ENCODE results near the gene R3HDML.

DNA sequence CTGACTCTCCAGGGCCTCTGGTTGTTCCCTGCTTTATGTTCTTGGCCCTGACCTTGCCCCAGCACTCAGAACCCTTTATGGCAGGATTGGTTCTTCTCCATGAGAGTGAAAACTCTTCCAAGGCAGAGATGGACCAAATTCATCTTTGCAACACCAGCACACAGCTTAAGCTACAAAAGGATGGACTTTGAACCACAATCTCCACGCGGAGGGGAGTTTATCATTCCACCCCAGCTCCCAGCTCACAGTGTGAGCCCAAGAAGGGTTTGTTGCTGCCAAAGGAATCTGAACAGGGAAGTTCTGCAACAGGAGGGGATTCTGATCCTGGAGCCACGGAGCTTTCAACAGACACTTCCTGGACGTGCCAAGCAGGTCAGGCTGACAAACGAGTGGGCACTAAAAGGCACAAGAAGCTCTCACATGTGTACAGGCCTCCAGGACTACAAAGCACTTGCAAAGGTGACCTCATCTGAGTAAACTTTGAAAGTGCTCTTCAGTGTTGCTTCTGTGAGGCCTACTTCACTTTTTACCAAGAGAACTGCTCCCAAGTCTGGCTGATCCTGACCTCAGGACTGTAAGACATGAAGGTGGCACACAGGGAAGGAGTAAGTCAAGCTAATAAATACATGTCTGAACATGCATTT is 34.7 kb upstream of the R3HDML start:
- TF ChIP-seq, protein P1, sequence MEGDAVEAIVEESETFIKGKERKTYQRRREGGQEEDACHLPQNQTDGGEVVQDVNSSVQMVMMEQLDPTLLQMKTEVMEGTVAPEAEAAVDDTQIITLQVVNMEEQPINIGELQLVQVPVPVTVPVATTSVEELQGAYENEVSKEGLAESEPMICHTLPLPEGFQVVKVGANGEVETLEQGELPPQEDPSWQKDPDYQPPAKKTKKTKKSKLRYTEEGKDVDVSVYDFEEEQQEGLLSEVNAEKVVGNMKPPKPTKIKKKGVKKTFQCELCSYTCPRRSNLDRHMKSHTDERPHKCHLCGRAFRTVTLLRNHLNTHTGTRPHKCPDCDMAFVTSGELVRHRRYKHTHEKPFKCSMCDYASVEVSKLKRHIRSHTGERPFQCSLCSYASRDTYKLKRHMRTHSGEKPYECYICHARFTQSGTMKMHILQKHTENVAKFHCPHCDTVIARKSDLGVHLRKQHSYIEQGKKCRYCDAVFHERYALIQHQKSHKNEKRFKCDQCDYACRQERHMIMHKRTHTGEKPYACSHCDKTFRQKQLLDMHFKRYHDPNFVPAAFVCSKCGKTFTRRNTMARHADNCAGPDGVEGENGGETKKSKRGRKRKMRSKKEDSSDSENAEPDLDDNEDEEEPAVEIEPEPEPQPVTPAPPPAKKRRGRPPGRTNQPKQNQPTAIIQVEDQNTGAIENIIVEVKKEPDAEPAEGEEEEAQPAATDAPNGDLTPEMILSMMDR (optimal IDR thresholded peaks at IDR 0.05 in 1 of 3, IDR thresholded peaks at IDR 0.05 in 1 of 3, conservative IDR thresholded peaks at IDR 0.05 in 1 of 3; ENCODE audit: extremely low read depth in 1 of 3, insufficient read depth in 2 of 3, low read length in 3 of 3) = no peak
- no peak for TF ChIP-seq EZH2 (IDR thresholded peaks at IDR 0.05; ENCODE audit: low read length)
